MCF 10A (cell line): ENCODE data around the gene PVALEF. TPM values are rescaled to one million over a fixed set of nuclear protein-coding genes. Genes with fewer than 3 reads are reported as not detected.

Source experiments
- BruUV-seq: library from RNA; stranded (reverse); fragments of 400-500 nt; replicated peaks from 2 replicates; lab custom pipeline; 2021; lab: Mats Ljungman, UMichigan
- CTCF ChIA-PET: fragments of 300-600 bp; sonication (Branson Sonifier 250); formaldehyde crosslinking; extraction: SDS; loops from one replicate; lab custom pipeline; 2021; ENCODE audit warnings: antibody characterized with exemption, inconsistent platforms; lab: Yijun Ruan, JAX
- POLR2A ChIA-PET: fragments of 300-600, 350-650 bp; sonication (Branson Sonifier 250); formaldehyde crosslinking; extraction: SDS; loops from one replicate; lab custom pipeline; 2020; ENCODE audit warnings: antibody characterized with exemption, inconsistent platforms; lab: Yijun Ruan, JAX
- DNase-seq: peaks from one replicate; pipeline ENCODE4 v3.0.0-alpha.2; 2018; ENCODE audit not compliant: unreplicated experiment
- H3K27ac Mint-ChIP-seq: one replicate; pipeline ENCODE4 v1.8.0; 2022; ENCODE audit warnings: mild to moderate bottlenecking, low read depth, mixed read lengths; ENCODE audit not compliant: unreplicated experiment
- H3K27me3 Mint-ChIP-seq: one replicate; pipeline ENCODE4 v1.8.0; 2022; ENCODE audit warnings: mixed read lengths; ENCODE audit not compliant: insufficient read depth, unreplicated experiment
- H3K36me3 Mint-ChIP-seq: one replicate; pipeline ENCODE4 v1.8.0; 2022; ENCODE audit warnings: mild to moderate bottlenecking, moderate library complexity, mixed read lengths; ENCODE audit not compliant: insufficient read depth, unreplicated experiment
- H3K4me1 Mint-ChIP-seq: one replicate; pipeline ENCODE4 v1.8.0; 2022; ENCODE audit warnings: mixed read lengths; ENCODE audit not compliant: insufficient read depth, unreplicated experiment
- H3K4me3 Mint-ChIP-seq: one replicate; pipeline ENCODE4 v1.8.0; 2022; ENCODE audit warnings: mild to moderate bottlenecking, moderate library complexity, mixed read lengths; ENCODE audit not compliant: unreplicated experiment
- H3K9me3 Mint-ChIP-seq: one replicate; pipeline ENCODE4 v1.8.0; 2022; ENCODE audit warnings: mixed read lengths; ENCODE audit not compliant: unreplicated experiment
- CTCF ChIP-seq: fragments of 200-600 bp; IDR thresholded peaks from one replicate; pipeline ENCODE4 v1.8.0; 2022; ENCODE audit warnings: antibody characterized with exemption, mild to moderate bottlenecking; ENCODE audit not compliant: unreplicated experiment
- intact Hi-C: fragments of 100-400 bp; cut with micrococcal nuclease; formaldehyde crosslinking; loops from 2 replicates; pipeline ENCODE4 v1.14.1; 2022
- total RNA-seq: library from RNA; stranded (reverse); gene quantifications from 2 replicates; pipeline ENCODE4 v1.2.3, GENCODE V29; 2022

Gene PVALEF
- total RNA-seq, 1 experiment from 2014 or later = not detected

DNA sequence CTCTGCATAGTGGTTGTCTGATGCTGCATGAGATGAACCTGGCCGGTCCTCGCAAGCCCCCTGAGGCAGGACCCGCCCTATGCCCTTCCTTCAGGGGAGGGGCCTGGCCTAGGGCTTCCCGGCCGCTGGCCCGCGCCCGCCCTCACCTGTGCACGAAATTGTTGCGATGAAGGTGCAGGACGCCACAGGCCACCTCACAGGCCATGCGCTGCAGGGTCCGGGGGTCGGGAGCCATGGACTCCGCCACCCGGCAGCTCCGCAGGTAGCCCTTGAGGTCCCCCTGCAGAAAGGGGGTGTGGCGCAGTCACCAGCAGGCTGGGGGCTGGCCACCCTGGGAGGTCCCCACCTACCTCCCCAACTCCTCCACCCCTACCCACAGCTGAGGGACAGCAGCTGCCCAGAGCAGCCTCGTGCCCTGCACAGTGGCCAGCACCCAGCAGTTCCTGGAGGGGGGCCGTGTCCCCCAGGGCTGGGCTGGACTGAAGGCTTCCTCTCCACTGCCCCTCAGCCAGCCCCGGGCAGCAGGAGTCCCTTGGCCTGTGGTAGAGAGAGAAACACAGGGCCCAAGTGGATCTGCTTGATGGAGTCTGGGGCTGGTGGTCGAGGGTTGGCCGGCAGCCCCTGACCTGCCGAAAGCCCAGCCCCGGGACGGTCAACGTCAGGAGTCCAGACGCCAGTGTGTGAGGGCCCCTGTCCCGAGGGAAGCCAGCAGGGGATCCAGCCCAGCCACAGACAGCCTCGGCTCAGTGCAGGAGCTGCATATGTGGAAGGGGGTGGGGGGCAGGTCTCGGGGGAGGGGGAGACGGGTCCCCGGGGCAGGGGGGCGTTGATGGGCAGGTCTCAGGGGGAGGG, 38.8 kb upstream of the PVALEF start:
- BruUV-seq = no TSS peak
- Mint-ChIP-seq H3K36me3 (peaks cover 6% of the 10 kb centered on the region), H3K4me1 (no peaks in the 10 kb centered on the region), H3K9me3 (no peaks in the 10 kb centered on the region), H3K27me3 (no peaks in the 10 kb centered on the region), H3K4me3 (no peak overlapping the region), H3K27ac (no peak overlapping the region)
- intact Hi-C loops = no loop called here
- no peak for TF ChIP-seq CTCF
- POLR2A ChIA-PET = no interaction called here
- CTCF ChIA-PET = interaction anchor here (0.5 to 0.8 kb wide), 3 partner anchors 15 to 397 kb away, joined by 3 read pairs; no protein-coding TSS in a partner anchor
- DNase-seq = no peak

GRCh38 chr17:81127133-81127455, 38.2 kb upstream of the PVALEF start:
- Mint-ChIP-seq H3K27ac (no peak overlapping the region), H3K4me3 (no peak overlapping the region), H3K9me3 (no peaks in the 10 kb centered on the region), H3K4me1 (no peaks in the 10 kb centered on the region), H3K27me3 (no peaks in the 10 kb centered on the region), H3K36me3 (peaks cover 6% of the 10 kb centered on the region)
- ChIA-PET POLR2A (no interaction called here), CTCF (interaction anchor here (0.5 to 0.8 kb wide), 2 partner anchors 14 to 396 kb away, joined by 3 read pairs; no protein-coding TSS in a partner anchor)
- BruUV-seq = no TSS peak
- TF ChIP-seq CTCF = no peak
- intact Hi-C loops = no loop called here
- DNase-seq = no peak

GRCh38 chr17:81127526-81128177, 37.7 kb upstream of the PVALEF start:
- H3K9me3 Mint-ChIP-seq = no peaks in the 10 kb centered on the region
- no TSS peak for BruUV-seq
- ChIA-PET CTCF (interaction anchor here (0.8 kb wide), 1 partner anchor 14 kb away, joined by 3 read pairs; no protein-coding TSS in a partner anchor), POLR2A (interaction anchor here (0.6 kb wide), 1 partner anchor 8 kb away, joined by 3 read pairs; no protein-coding TSS in a partner anchor)
- peaks cover 4% of the 10 kb centered on the region for H3K36me3 Mint-ChIP-seq
- intact Hi-C loops = no loop called here
- DNase-seq = no peak
- no peak for TF ChIP-seq CTCF
- H3K27me3 Mint-ChIP-seq = no peaks in the 10 kb centered on the region
- H3K4me3 Mint-ChIP-seq = no peak overlapping the region
- H3K4me1 Mint-ChIP-seq = no peaks in the 10 kb centered on the region
- H3K27ac Mint-ChIP-seq = no peak overlapping the region

GRCh38 chr17:81128338-81128737, 37.0 kb upstream of the PVALEF start:
- CTCF ChIA-PET = no interaction called here
- DNase-seq = no peak
- no peak overlapping the region for H3K4me3 Mint-ChIP-seq
- TF ChIP-seq CTCF = no peak
- no peaks in the 10 kb centered on the region for H3K27me3 Mint-ChIP-seq
- H3K36me3 Mint-ChIP-seq = no peaks in the 10 kb centered on the region
- intact Hi-C loops = no loop called here
- H3K9me3 Mint-ChIP-seq = no peaks in the 10 kb centered on the region
- no TSS peak for BruUV-seq
- no peak overlapping the region for H3K27ac Mint-ChIP-seq
- POLR2A ChIA-PET = interaction anchor here (0.6 kb wide), 1 partner anchor 9 kb away, joined by 3 read pairs; no protein-coding TSS in a partner anchor
- no peaks in the 10 kb centered on the region for H3K4me1 Mint-ChIP-seq
